HFFc6 (cell line): ENCODE data around the gene PRKCI. TPM values are rescaled to one million over a fixed set of nuclear protein-coding genes. Genes with fewer than 3 reads are reported as not detected.
A peak's percentile ranks its signal among the peaks of the same experiment; 100 is the strongest.

Experiments used
- DNase-seq: peaks from one replicate; pipeline ENCODE4 v3.0.0-alpha.2; 2018
- H3K27ac Mint-ChIP-seq: 2 replicates; pipeline ENCODE4 v1.8.0; 2020; ENCODE audit warnings: mild to moderate bottlenecking, mixed read lengths
- H3K27me3 Mint-ChIP-seq: 2 replicates; pipeline ENCODE4 v1.8.0; 2021; ENCODE audit warnings: mild to moderate bottlenecking, moderate library complexity, mixed read lengths; ENCODE audit not compliant: insufficient read depth
- H3K36me3 Mint-ChIP-seq: 2 replicates; pipeline ENCODE4 v1.8.0; 2021; ENCODE audit warnings: low read depth, mixed read lengths
- H3K4me1 Mint-ChIP-seq: 2 replicates; pipeline ENCODE4 v1.8.0; 2020; ENCODE audit warnings: low read depth, mixed read lengths
- H3K4me3 Mint-ChIP-seq: 2 replicates; pipeline ENCODE4 v1.8.0; 2020; ENCODE audit warnings: mild to moderate bottlenecking, moderate library complexity, mixed read lengths
- H3K9me3 Mint-ChIP-seq: 2 replicates; pipeline ENCODE4 v1.8.0; 2020; ENCODE audit warnings: mild to moderate bottlenecking, mixed read lengths
- total RNA-seq, 6 experiments: library from RNA; stranded (reverse); fragmentation: NEBNext Ultra II Directional; extraction: Animal tissue kit (Norgen Biotek cat#: 25700); gene quantifications; 2 replicates in 1 of 6; 3 replicates in 5 of 6; pipeline ENCODE4 v1.2.3, GENCODE V29; 2021
- TF ChIP-seq, protein P1 (sequence below): fragments of 200-600 bp; sonication (generic); IDR thresholded peaks from 2 replicates; pipeline ENCODE4 v1.5.0; 2021; ENCODE audit warnings: antibody characterized with exemption, mild to moderate bottlenecking

Gene PRKCI
- total RNA-seq, 6 experiments from 2014 or later: 24.9 to 32.5 (median 27.7) TPM

- Mint-ChIP-seq H3K36me3 (peaks cover 6% of the 10 kb centered on the region; the same call in 1 of the 2 replicates), H3K4me1 (peaks cover 74% of the 10 kb centered on the region), H3K27me3 (no peaks in the 10 kb centered on the region; the same call in 1 of the 2 replicates), H3K9me3 (no peaks in the 10 kb centered on the region), H3K4me3 (peak overlapping the region; percentile 33; the same call in 1 of the 2 replicates), H3K27ac (no peak overlapping the region)
- TF ChIP-seq, protein P1, sequence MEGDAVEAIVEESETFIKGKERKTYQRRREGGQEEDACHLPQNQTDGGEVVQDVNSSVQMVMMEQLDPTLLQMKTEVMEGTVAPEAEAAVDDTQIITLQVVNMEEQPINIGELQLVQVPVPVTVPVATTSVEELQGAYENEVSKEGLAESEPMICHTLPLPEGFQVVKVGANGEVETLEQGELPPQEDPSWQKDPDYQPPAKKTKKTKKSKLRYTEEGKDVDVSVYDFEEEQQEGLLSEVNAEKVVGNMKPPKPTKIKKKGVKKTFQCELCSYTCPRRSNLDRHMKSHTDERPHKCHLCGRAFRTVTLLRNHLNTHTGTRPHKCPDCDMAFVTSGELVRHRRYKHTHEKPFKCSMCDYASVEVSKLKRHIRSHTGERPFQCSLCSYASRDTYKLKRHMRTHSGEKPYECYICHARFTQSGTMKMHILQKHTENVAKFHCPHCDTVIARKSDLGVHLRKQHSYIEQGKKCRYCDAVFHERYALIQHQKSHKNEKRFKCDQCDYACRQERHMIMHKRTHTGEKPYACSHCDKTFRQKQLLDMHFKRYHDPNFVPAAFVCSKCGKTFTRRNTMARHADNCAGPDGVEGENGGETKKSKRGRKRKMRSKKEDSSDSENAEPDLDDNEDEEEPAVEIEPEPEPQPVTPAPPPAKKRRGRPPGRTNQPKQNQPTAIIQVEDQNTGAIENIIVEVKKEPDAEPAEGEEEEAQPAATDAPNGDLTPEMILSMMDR: no peak
- DNase-seq: no peak
Observed at GRCh38 chr3:170225166-170225565, 2.9 kb downstream of the PRKCI start.

DNA sequence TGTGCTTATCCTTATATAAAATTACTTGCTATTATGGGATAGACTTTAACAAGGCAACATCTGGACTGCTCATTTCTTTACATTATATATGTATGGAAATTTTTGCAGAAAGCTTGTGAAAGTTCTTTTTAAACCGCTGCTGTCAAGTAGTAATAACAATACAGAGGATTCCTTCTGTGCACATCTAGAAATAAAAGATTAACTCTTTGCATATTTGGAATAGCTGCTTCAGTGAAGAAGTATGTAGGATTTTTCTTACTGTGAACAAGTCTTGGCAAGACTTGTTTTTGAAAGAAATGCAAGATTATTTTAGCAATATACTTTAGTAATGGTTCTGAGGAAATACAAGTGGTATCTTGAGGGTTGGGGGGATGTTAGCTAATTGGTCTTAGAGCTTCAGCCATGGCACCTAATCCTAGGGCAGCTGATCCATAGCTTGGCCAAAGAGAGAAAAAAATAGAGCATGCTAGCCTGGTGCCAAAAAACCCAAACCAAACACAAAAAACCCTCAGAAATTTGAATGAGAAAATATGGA lies 4.3 kb downstream of the PRKCI start:
- Mint-ChIP-seq H3K36me3 (peaks cover 9% of the 10 kb centered on the region; the same call in 1 of the 2 replicates), H3K4me1 (peaks cover 69% of the 10 kb centered on the region), H3K27me3 (no peaks in the 10 kb centered on the region; the same call in 1 of the 2 replicates), H3K9me3 (no peaks in the 10 kb centered on the region), H3K27ac (peak overlapping the region; percentile 27; the same call in 1 of the 2 replicates), H3K4me3 (peak overlapping the region; percentile 51)
- TF ChIP-seq, protein P1: no peak
- peak; percentile 19 for DNase-seq

DNA sequence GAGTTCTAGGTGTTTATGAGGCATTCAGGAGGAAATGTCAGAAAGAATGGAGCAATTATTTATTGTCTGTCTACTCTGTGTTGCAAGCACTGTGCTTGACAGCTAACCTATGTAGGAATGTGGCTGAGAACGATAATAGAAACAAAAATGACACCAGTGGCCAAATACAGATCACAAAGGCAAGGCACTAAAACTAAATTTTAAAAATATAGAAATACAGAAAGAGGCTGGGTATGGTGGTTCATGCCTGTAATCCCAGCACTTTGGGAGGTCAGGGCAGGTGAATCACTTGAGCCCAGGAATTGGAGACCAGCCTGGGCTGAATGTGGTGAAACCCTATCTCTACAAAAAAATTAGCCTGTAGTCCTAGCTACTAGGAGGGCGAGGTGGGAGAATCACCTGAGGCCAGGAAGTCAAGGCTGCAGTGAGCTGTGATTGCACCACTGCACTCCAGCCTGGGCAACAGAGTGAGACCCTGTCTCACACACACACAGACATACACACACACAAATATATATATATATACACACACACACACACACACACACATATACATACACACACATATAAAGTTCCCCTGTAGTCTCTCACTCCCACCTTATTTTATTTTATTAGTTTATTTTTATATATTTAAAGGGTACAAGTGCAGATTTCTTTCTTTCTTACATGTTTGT lies 6.0 kb downstream of the PRKCI start:
- H3K4me1 Mint-ChIP-seq: peaks cover 75% of the 10 kb centered on the region
- TF ChIP-seq, protein P1: no peak
- H3K36me3 Mint-ChIP-seq: peaks cover 9% of the 10 kb centered on the region; the same call in 1 of the 2 replicates
- peak overlapping the region; percentile 3 for H3K4me3 Mint-ChIP-seq
- DNase-seq: peak; percentile 36
- no peaks in the 10 kb centered on the region; the same call in 1 of the 2 replicates for H3K27me3 Mint-ChIP-seq
- no peaks in the 10 kb centered on the region for H3K9me3 Mint-ChIP-seq
- peak overlapping the region; percentile 16 for H3K27ac Mint-ChIP-seq

- TF ChIP-seq, protein P1: no peak
- Mint-ChIP-seq H3K27ac (peak overlapping the region; percentile 36; the same call in 1 of the 2 replicates), H3K9me3 (no peaks in the 10 kb centered on the region), H3K4me1 (peaks cover 41% of the 10 kb centered on the region), H3K36me3 (peaks cover 9% of the 10 kb centered on the region; the same call in 1 of the 2 replicates), H3K27me3 (peaks cover 3% of the 10 kb centered on the region; the same call in 1 of the 2 replicates), H3K4me3 (no peak overlapping the region)
- no peak for DNase-seq
Observed at GRCh38 chr3:170232266-170232665, 10.0 kb downstream of the PRKCI start.

GRCh38 chr3:170233530-170233929 lies 11.3 kb downstream of the PRKCI start:
- H3K36me3 Mint-ChIP-seq: peaks cover 10% of the 10 kb centered on the region; the same call in 1 of the 2 replicates
- DNase-seq: peak; percentile 74
- H3K27me3 Mint-ChIP-seq: peaks cover 3% of the 10 kb centered on the region; the same call in 1 of the 2 replicates
- H3K9me3 Mint-ChIP-seq: no peaks in the 10 kb centered on the region
- TF ChIP-seq, protein P1: no peak
- H3K4me1 Mint-ChIP-seq: peaks cover 30% of the 10 kb centered on the region
- no peak overlapping the region; the same call in 1 of the 2 replicates for H3K4me3 Mint-ChIP-seq
- peak overlapping the region; percentile 82 for H3K27ac Mint-ChIP-seq
